K562 (cell line): ENCODE results near the gene IQCN. TPM values are rescaled to one million over a fixed set of nuclear protein-coding genes. Genes with fewer than 3 reads are reported as not detected.

Experiments
- PTRF ChIP-seq: fragments of 450-650 bp; IDR thresholded peaks from 2 replicates; pipeline ENCODE4 v1.6.1; 2016; ENCODE audit warnings: mild to moderate bottlenecking, missing genetic modification characterization, missing compliant biosample characterization
- SAFB2 ChIP-seq: fragments of 200-400 bp; formaldehyde crosslinking; IDR thresholded peaks from 2 replicates; pipeline ENCODE4 v1.6.1; 2018; ENCODE audit warnings: borderline replicate concordance, low read length, low read depth, moderate library complexity; ENCODE audit not compliant: severe bottlenecking
- SLC30A9 ChIP-seq: fragments of 250-450 bp; sonication (Bioruptor Pico); IDR thresholded peaks from 2 replicates; pipeline ENCODE4 v1.8.0; 2022; ENCODE audit warnings: mild to moderate bottlenecking, moderate library complexity
- SREBF2 ChIP-seq: sonication (generic); formaldehyde crosslinking; IDR thresholded peaks from 2 replicates; pipeline ENCODE4 v1.4.0; 2020; ENCODE audit warnings: mild to moderate bottlenecking, missing genetic modification reagents
- ZNF121 ChIP-seq: sonication (generic); formaldehyde crosslinking; conservative IDR thresholded peaks from 2 replicates; pipeline ENCODE4 v1.8.0; 2022; ENCODE audit warnings: missing genetic modification reagents
- ZNF583 ChIP-seq: fragments of 250-450 bp; sonication (Bioruptor Pico); IDR thresholded peaks from 2 replicates; pipeline ENCODE4 v1.4.0; 2020
- polyA plus RNA-seq, 8 experiments: library from polyadenylated mRNA; depleted of rRNA in 4 of 8; stranded (reverse) in 5 of 8; unstranded in 3 of 8; fragments of >200 nt; fragmentation: Nextera tagmentation in 2 of 8; fragmentation: Illumina TruSeq in 1 of 8; extraction: Ambion mirVana in 2 of 8; extraction: Trizol in 1 of 8; gene quantifications; 2 replicates each; pipeline versions ENCODE4 v1.2.1 to v1.2.3, GENCODE V29; 2011 to 2014; ENCODE audit warnings: inconsistent platforms in 1 of 8, missing spikeins in 1 of 8
- total RNA-seq, 7 experiments: library from RNA; depleted of rRNA in 6 of 7; stranded (reverse); fragments of >200 nt in 6 of 7; fragmentation: Illumina TruSeq in 2 of 7; extraction: Trizol in 2 of 7; gene quantifications; 2 replicates each; pipeline versions ENCODE4 v1.2.1 to v1.2.3, GENCODE V29; 2011 to 2021; ENCODE audit warnings: low replicate concordance in 1 of 7
- TF ChIP-seq, protein P1 (sequence below), 2 experiments: IDR thresholded peaks; 2 replicates each; pipeline ENCODE4 v1.6.1; 2011; ENCODE audit warnings: borderline replicate concordance in 1 of 2, control low read depth in 1 of 2, low read depth in 1 of 2, low read length in 1 of 2, mild to moderate bottlenecking in 1 of 2, mixed read lengths in 1 of 2, moderate library complexity in 1 of 2; ENCODE audit not compliant: insufficient read depth in 1 of 2, insufficient read length in 1 of 2, poor library complexity in 1 of 2, severe bottlenecking in 1 of 2; ENCODE audit errors: extremely low read depth in 1 of 2
- TF ChIP-seq, protein P2 (sequence below), 2 experiments: fragments of 450-650 bp; IDR thresholded peaks; 2 replicates each; pipeline ENCODE4 v1.6.1; 2016; ENCODE audit warnings: mild to moderate bottlenecking in 2 of 2, borderline replicate concordance in 1 of 2, low read depth in 1 of 2, moderate library complexity in 1 of 2
- TF ChIP-seq, protein P3 (sequence below): fragments of 250-450 bp; sonication (Bioruptor Pico); IDR thresholded peaks from 2 replicates; pipeline ENCODE4 v1.4.0; 2020

The IQCN gene
- total and polyA plus RNA-seq, 9 of the 15 experiments (the other 6 are each of a cell fraction or from before 2014, with no cell fraction given) = 0.01 to 0.07 (median 0.04) TPM; not detected in 3

DNA sequence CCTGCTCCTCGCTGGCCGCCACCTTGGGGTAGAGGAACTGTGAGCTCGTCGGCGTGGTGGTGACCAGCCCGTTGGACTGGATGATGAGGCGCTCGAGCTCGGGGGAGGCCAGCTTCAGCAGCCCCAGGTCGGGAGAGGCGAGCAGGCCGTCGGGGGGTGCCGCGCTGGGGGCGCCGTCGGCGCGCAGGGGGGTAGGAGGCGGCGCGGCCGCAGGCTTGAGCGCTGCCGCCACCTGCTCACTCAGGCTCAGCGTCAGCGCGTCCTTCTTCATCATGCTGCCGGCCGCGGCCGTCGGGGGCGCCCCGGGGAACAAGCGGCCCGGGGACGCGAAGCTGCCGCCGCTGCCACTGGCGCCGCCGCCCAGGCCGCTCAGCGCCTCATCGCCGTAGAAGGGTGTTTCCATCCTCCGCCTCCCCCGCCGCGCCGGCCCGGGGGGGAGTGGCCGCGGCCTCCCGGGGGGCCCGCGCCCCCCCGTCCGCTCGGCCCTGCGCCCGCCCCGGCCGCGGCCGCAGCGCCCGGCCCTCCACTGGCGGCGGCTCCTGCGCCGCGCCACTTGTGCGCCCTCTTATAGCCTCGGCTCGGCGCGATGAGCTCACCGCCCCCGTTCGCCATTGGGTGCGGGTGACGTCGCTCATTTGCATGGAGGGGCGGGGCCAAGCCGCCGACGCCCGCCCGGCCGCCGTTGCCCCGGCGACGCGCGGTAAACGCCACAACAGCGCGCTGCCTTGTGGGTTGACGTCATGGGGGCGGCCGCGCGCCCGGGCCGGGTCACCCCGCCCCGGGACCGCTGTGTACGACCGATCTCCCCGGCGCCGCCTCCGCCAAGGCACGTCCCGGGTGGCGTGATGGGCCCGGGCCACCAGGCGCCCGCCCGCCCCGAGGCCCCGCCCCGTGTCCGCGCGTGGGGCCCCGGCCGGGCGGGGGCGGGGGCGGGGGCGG is 7.1 kb upstream of the IQCN start, which contains the start of gene JUND (continued):
- TF ChIP-seq ZNF121 (CRISPR knock-in tag) (0 out of 2 replicates have a peak, but pooled peaks have one; percentile 18), SAFB2 (no peak), SREBF2 (CRISPR knock-in tag) (no peak), ZNF583 (CRISPR knock-in tag) (0 out of 2 replicates have a peak, but pooled peaks have one; percentile 56), PTRF (no peak), SLC30A9 (CRISPR knock-in tag) (no peak)
- TF ChIP-seq, protein P1, sequence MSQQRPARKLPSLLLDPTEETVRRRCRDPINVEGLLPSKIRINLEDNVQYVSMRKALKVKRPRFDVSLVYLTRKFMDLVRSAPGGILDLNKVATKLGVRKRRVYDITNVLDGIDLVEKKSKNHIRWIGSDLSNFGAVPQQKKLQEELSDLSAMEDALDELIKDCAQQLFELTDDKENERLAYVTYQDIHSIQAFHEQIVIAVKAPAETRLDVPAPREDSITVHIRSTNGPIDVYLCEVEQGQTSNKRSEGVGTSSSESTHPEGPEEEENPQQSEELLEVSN (IDR thresholded peaks at IDR 0.05; ENCODE audit: borderline replicate concordance in 1 of 2, extremely low read depth in 1 of 2, insufficient read depth in 1 of 2, insufficient read length in 1 of 2, low read depth in 1 of 2, low read length in 1 of 2, poor library complexity in 1 of 2, severe bottlenecking in 1 of 2) = peak in 1 of 2 experiments; percentile 62
- TF ChIP-seq, protein P2, sequence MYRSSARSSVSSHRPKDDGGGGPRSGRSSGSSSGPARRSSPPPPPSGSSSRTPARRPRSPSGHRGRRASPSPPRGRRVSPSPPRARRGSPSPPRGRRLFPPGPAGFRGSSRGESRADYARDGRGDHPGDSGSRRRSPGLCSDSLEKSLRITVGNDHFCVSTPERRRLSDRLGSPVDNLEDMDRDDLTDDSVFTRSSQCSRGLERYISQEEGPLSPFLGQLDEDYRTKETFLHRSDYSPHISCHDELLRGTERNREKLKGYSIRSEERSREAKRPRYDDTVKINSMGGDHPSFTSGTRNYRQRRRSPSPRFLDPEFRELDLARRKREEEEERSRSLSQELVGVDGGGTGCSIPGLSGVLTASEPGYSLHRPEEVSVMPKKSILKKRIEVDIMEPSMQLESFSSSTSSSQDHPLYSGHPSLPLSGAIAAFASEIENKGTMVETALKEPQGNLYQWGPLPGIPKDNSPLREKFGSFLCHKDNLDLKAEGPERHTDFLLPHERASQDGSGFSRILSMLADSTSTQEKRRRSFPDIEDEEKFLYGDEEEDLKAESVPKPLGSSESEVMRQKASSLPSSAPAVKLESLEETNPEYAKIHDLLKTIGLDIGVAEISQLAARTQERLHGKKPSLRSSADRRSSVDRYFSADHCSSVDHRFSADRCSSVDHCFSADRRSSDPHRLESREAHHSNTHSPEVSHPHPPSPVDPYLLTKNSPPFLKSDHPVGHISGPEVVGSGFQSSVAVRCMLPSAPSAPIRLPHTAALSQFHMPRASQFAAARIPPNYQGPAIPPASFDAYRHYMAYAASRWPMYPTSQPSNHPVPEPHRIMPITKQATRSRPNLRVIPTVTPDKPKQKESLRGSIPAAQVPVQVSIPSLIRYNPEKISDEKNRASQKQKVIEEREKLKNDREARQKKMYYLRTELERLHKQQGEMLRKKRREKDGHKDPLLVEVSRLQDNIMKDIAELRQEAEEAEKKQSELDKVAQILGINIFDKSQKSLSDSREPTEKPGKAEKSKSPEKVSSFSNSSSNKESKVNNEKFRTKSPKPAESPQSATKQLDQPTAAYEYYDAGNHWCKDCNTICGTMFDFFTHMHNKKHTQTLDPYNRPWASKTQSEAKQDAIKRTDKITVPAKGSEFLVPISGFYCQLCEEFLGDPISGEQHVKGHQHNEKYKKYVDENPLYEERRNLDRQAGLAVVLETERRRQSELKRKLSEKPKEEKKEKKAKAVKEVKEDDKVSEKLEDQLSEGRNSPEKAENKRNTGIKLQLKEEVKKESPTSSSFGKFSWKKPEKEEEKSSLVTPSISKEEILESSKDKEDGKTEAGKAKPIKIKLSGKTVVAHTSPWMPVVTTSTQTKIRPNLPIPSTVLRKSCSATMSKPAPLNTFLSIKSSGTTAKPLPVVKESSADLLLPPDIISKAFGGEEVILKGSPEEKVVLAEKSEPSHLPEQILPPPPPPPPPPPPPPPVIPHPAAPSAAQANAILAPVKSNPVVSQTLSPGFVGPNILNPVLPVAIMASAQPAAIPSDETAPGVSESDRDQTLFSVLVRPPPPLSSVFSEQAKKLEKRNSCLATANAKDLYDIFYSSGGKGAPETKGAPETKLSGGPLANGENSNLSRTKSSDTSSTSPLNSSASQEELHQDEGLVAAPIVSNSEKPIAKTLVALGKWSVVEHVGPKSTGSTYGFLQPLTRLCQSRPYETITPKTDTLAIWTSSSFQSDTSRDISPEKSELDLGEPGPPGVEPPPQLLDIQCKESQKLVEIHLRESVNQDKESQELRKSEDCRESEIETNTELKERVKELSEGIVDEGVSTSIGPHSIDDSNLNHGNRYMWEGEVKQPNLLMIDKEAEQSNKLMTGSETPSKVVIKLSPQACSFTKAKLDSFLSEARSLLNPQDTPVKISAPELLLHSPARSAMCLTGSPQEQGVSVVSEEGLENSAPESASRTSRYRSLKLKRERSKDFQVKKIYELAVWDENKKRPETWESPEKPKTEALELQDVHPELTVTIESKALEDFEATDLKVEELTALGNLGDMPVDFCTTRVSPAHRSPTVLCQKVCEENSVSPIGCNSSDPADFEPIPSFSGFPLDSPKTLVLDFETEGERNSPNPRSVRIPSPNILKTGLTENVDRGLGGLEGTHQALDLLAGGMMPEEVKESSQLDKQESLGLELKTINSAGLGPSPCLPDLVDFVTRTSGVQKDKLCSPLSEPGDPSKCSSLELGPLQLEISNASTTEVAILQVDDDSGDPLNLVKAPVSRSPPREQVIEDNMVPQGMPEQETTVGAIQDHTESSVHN (IDR thresholded peaks at IDR 0.05; ENCODE audit: borderline replicate concordance in 1 of 2, low read depth in 1 of 2) = no peak
- TF ChIP-seq, protein P3, sequence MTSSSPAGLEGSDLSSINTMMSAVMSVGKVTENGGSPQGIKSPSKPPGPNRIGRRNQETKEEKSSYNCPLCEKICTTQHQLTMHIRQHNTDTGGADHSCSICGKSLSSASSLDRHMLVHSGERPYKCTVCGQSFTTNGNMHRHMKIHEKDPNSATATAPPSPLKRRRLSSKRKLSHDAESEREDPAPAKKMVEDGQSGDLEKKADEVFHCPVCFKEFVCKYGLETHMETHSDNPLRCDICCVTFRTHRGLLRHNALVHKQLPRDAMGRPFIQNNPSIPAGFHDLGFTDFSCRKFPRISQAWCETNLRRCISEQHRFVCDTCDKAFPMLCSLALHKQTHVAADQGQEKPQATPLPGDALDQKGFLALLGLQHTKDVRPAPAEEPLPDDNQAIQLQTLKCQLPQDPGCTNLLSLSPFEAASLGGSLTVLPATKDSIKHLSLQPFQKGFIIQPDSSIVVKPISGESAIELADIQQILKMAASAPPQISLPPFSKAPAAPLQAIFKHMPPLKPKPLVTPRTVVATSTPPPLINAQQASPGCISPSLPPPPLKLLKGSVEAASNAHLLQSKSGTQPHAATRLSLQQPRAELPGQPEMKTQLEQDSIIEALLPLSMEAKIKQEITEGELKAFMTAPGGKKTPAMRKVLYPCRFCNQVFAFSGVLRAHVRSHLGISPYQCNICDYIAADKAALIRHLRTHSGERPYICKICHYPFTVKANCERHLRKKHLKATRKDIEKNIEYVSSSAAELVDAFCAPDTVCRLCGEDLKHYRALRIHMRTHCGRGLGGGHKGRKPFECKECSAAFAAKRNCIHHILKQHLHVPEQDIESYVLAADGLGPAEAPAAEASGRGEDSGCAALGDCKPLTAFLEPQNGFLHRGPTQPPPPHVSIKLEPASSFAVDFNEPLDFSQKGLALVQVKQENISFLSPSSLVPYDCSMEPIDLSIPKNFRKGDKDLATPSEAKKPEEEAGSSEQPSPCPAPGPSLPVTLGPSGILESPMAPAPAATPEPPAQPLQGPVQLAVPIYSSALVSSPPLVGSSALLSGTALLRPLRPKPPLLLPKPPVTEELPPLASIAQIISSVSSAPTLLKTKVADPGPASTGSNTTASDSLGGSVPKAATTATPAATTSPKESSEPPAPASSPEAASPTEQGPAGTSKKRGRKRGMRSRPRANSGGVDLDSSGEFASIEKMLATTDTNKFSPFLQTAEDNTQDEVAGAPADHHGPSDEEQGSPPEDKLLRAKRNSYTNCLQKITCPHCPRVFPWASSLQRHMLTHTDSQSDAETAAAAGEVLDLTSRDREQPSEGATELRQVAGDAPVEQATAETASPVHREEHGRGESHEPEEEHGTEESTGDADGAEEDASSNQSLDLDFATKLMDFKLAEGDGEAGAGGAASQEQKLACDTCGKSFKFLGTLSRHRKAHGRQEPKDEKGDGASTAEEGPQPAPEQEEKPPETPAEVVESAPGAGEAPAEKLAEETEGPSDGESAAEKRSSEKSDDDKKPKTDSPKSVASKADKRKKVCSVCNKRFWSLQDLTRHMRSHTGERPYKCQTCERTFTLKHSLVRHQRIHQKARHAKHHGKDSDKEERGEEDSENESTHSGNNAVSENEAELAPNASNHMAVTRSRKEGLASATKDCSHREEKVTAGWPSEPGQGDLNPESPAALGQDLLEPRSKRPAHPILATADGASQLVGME (CRISPR knock-in tag) = no peak
